Activated naive CD4-positive, alpha-beta T cell treated with anti-CD3 and anti-CD28 coated beads, Interleukin-2, amount 10 ng/mL, durations not matched to agents 7 days and 5 days (primary cell): Measurements from ENCODE around the gene CASQ2.

ENCODE experiments used
- CTCF ChIA-PET: fragments of 350-600 bp; sonication (Branson Sonifier 250); formaldehyde crosslinking; loops from one replicate; lab custom pipeline; 2021; ENCODE audit warnings: antibody characterized with exemption; lab: Charles Lee
- DNase-seq: peaks from one replicate; pipeline ENCODE4 v3.0.0-alpha.2; 2020
- H3K27ac Mint-ChIP-seq: one replicate; pipeline ENCODE4 v1.8.0; 2021; ENCODE audit warnings: mild to moderate bottlenecking, moderate library complexity, mixed read lengths
- H3K27me3 Mint-ChIP-seq: one replicate; pipeline ENCODE4 v1.8.0; 2021; ENCODE audit warnings: mild to moderate bottlenecking, mixed read lengths
- H3K36me3 Mint-ChIP-seq: one replicate; pipeline ENCODE4 v1.8.0; 2021; ENCODE audit warnings: mixed read lengths
- H3K4me1 Mint-ChIP-seq: one replicate; pipeline ENCODE4 v1.8.0; 2021; ENCODE audit warnings: mixed read lengths
- H3K4me3 Mint-ChIP-seq: one replicate; pipeline ENCODE4 v1.8.0; 2021; ENCODE audit warnings: mild to moderate bottlenecking, moderate library complexity, mixed read lengths
- H3K9me3 Mint-ChIP-seq: one replicate; pipeline ENCODE4 v1.8.0; 2021; ENCODE audit warnings: mixed read lengths

CASQ2 gene

DNA sequence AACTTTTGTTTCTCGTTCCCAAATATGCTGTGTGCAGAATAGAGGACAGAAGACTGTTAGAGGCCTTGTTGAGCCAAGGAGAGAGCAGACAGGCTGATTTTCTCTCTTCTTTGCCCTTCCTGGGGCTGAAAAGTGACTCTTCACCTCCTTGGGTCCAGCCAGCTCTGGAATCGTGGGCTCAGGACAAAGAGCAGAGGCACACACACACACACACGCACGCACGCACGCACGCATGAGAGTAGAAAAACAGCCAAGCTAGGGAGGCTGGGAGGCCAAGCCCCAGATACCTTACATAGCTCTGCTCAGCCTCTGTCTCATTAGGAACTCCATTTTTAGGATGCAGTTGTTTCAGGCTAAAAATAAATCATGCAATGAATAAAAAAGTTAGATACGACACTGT lies at the start of gene CASQ2:
TSS of gene CASQ2 (minus strand) at position 166 of the 400 bp plus-strand sequence. CDS start 173 bp downstream, outside the sequence.
- H3K27me3 Mint-ChIP-seq: peaks cover 20% of the 10 kb centered on the region
- no peak within 1 kb of the TSS for H3K27ac Mint-ChIP-seq
- CTCF ChIA-PET: interaction anchor here (2.0 kb wide), 1 partner anchor 161 kb away, joined by 7 read pairs; no protein-coding TSS in a partner anchor
- no peak for DNase-seq
- H3K4me1 Mint-ChIP-seq: no peaks in the 10 kb centered on the region
- H3K36me3 Mint-ChIP-seq: no peaks in the 10 kb centered on the region
- H3K9me3 Mint-ChIP-seq: no peaks in the 10 kb centered on the region
- H3K4me3 Mint-ChIP-seq: no peak within 1 kb of the TSS

- no peaks in the 10 kb centered on the region for H3K9me3 Mint-ChIP-seq
- H3K27me3 Mint-ChIP-seq: peaks cover 5% of the 10 kb centered on the region
- H3K27ac Mint-ChIP-seq: no peak overlapping the region
- DNase-seq: no peak
- no peaks in the 10 kb centered on the region for H3K36me3 Mint-ChIP-seq
- H3K4me3 Mint-ChIP-seq: no peak overlapping the region
- H3K4me1 Mint-ChIP-seq: no peaks in the 10 kb centered on the region
- CTCF ChIA-PET: no interaction called here
Measured at GRCh38 chr1:115815694-115816093, 47.2 kb upstream of the CASQ2 start.

- H3K36me3 Mint-ChIP-seq: no peaks in the 10 kb centered on the region
- no peaks in the 10 kb centered on the region for H3K4me1 Mint-ChIP-seq
- H3K9me3 Mint-ChIP-seq: no peaks in the 10 kb centered on the region
- no peak overlapping the region for H3K4me3 Mint-ChIP-seq
- H3K27ac Mint-ChIP-seq: no peak overlapping the region
- CTCF ChIA-PET: no interaction called here
- H3K27me3 Mint-ChIP-seq: peaks cover 5% of the 10 kb centered on the region
- no peak for DNase-seq
Measured at GRCh38 chr1:115814685-115815398, 46.3 kb upstream of the CASQ2 start.

DNA sequence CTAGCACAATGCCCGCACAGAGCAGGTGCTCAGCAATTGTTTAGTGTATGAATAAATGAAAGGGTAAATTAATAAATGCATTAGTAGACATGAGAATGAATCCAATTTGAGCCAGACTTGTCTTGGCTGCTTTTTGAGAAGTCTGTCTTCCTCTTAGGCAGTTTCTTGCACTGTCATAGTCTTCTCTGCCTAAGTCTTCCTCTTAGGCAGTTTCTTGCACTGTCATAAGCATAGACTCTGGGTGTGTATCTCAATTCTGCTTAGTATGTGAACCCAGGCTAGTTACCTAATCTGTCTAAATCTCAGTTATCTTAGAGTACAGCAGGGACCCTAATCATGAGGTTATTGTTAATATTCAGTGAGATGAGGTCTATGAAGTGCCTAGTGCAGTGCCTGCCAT lies 45.2 kb upstream of the CASQ2 start:
- CTCF ChIA-PET: no interaction called here
- no peak overlapping the region for H3K27ac Mint-ChIP-seq
- no peaks in the 10 kb centered on the region for H3K9me3 Mint-ChIP-seq
- no peaks in the 10 kb centered on the region for H3K4me1 Mint-ChIP-seq
- H3K36me3 Mint-ChIP-seq: no peaks in the 10 kb centered on the region
- no peak for DNase-seq
- H3K27me3 Mint-ChIP-seq: peaks cover 5% of the 10 kb centered on the region
- H3K4me3 Mint-ChIP-seq: no peak overlapping the region

DNA sequence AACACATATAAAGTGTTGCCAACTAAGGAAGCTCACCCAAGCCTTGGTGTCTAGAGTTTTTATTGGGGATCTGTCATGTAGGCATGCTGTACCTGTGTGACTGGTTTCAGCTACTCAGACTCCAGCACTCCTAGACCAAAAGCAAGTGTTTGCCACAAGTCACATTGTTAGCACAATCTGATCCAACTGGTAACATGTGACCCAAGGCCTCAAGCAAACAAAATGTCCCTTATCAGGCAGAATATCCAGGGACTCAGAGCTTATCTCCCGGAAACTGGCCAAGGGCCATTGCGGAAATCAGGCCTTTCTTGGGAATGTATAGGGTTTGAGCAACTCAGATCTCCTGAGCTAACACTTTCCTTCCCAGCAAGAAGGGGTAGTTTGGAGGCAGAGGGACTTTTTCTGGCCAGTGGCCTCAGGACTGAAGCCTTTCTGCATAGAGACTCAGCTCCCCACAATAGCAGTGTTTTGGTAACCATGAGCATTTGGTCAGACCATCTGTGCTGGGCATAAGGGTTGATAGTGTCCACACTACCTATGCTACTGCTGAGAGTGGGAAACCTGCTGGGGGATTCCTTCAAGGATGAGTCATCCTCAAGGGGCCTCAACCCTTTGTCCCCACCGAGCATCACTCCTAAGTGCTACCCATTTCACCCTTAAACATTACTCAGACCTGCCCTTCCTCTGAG lies 42.8 kb upstream of the CASQ2 start:
- Mint-ChIP-seq H3K9me3 (no peaks in the 10 kb centered on the region), H3K27me3 (peaks cover 5% of the 10 kb centered on the region), H3K27ac (no peak overlapping the region), H3K4me1 (no peaks in the 10 kb centered on the region), H3K4me3 (no peak overlapping the region), H3K36me3 (no peaks in the 10 kb centered on the region)
- no peak for DNase-seq
- CTCF ChIA-PET: interaction anchor here (1.0 to 1.9 kb wide), 2 partner anchors 170 to 209 kb away, joined by 3 to 17 read pairs; no protein-coding TSS in a partner anchor

DNA sequence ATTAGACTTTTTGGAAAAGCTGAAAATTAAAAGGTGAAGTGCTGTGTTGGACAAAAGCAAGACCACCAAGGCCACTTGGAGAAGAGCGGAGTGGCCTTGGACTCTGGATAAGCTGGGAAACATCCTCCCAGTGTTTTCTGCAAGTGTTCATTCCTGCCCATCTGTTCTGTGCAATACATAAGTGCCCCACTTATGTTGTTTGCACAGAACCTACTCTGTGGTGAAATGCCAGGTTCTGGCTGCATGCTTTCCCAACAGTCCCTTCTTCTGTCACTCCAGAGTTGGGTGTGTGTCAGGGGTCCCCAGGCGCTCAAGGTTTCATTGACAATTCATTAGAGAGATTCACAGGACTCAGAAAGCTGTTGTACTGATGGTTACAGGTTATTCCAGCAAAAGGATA lies 42.1 kb upstream of the CASQ2 start:
- CTCF ChIA-PET: interaction anchor here (1.0 to 1.9 kb wide), 2 partner anchors 171 to 210 kb away, joined by 3 to 17 read pairs; no protein-coding TSS in a partner anchor
- Mint-ChIP-seq H3K27me3 (peaks cover 8% of the 10 kb centered on the region), H3K4me1 (no peaks in the 10 kb centered on the region), H3K36me3 (no peaks in the 10 kb centered on the region), H3K9me3 (no peaks in the 10 kb centered on the region), H3K4me3 (no peak overlapping the region), H3K27ac (no peak overlapping the region)
- DNase-seq: no peak

DNA sequence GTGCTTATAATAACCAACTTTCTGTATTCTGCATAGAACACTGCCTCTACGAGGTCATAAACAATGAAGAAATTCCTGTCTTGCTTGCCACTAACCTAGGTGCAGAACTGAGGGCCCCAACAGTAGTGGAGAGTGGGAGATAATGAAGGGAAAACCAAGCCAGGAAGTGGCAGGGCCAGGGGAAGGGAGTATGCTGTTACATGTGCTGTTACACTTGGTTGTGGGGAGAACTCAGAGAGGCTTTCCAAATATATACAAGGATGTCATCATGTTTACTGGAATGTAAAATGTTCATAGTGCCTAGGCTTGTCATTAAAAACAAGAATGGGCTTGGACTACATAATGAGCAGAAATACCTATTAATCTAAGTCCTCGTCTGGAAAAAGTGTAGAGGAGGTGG lies 41.3 kb upstream of the CASQ2 start:
- CTCF ChIA-PET: interaction anchor here (0.7 to 1.9 kb wide), 3 partner anchors 171 to 211 kb away, joined by 3 to 17 read pairs (median 3); no protein-coding TSS in a partner anchor
- Mint-ChIP-seq H3K27me3 (peaks cover 12% of the 10 kb centered on the region), H3K4me3 (no peak overlapping the region), H3K27ac (no peak overlapping the region), H3K9me3 (no peaks in the 10 kb centered on the region), H3K36me3 (no peaks in the 10 kb centered on the region), H3K4me1 (no peaks in the 10 kb centered on the region)
- no peak for DNase-seq

DNA sequence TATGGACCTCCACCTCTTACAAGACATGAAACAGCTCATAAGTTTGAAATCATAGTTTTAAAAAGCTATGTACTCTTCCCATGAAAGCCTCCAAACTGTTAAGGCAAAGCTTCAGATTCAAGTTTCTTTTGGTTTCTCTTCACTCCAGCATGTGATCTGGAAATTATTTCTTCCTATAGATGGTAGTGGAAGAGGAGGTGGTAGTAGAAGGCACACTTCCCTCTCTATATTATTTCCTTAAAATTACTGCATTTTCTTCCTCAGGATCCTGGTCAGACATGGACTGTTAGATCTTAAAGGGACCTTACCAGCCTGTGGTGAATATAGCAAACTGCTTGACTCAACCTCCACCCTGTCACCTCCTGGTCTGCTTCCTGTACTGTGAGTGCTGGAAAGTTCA lies 40.6 kb upstream of the CASQ2 start:
- H3K4me3 Mint-ChIP-seq: no peak overlapping the region
- no peaks in the 10 kb centered on the region for H3K4me1 Mint-ChIP-seq
- H3K27ac Mint-ChIP-seq: no peak overlapping the region
- DNase-seq: no peak
- peaks cover 12% of the 10 kb centered on the region for H3K27me3 Mint-ChIP-seq
- H3K36me3 Mint-ChIP-seq: no peaks in the 10 kb centered on the region
- CTCF ChIA-PET: interaction anchor here (1.0 kb wide), 1 partner anchor 212 kb away, joined by 3 read pairs; no protein-coding TSS in a partner anchor
- H3K9me3 Mint-ChIP-seq: no peaks in the 10 kb centered on the region

- peaks cover 14% of the 10 kb centered on the region for H3K27me3 Mint-ChIP-seq
- no peak overlapping the region for H3K4me3 Mint-ChIP-seq
- H3K36me3 Mint-ChIP-seq: no peaks in the 10 kb centered on the region
- H3K4me1 Mint-ChIP-seq: no peaks in the 10 kb centered on the region
- DNase-seq: peak; percentile 64
- H3K9me3 Mint-ChIP-seq: no peaks in the 10 kb centered on the region
- CTCF ChIA-PET: interaction anchor here (0.8 to 1.1 kb wide), 5 partner anchors 18 to 213 kb away, joined by 3 to 12 read pairs (median 4); no protein-coding TSS in a partner anchor
- H3K27ac Mint-ChIP-seq: no peak overlapping the region
Measured at GRCh38 chr1:115807723-115808122, 39.2 kb upstream of the CASQ2 start.

- H3K4me3 Mint-ChIP-seq: no peak overlapping the region
- H3K9me3 Mint-ChIP-seq: no peaks in the 10 kb centered on the region
- no peaks in the 10 kb centered on the region for H3K4me1 Mint-ChIP-seq
- H3K36me3 Mint-ChIP-seq: no peaks in the 10 kb centered on the region
- DNase-seq: no peak
- CTCF ChIA-PET: interaction anchor here (1.3 to 1.4 kb wide), 2 partner anchors 176 to 215 kb away, joined by 4 to 9 read pairs; no protein-coding TSS in a partner anchor
- no peak overlapping the region for H3K27ac Mint-ChIP-seq
- H3K27me3 Mint-ChIP-seq: peaks cover 9% of the 10 kb centered on the region
Measured at GRCh38 chr1:115805597-115805996, 37.1 kb upstream of the CASQ2 start.

DNA sequence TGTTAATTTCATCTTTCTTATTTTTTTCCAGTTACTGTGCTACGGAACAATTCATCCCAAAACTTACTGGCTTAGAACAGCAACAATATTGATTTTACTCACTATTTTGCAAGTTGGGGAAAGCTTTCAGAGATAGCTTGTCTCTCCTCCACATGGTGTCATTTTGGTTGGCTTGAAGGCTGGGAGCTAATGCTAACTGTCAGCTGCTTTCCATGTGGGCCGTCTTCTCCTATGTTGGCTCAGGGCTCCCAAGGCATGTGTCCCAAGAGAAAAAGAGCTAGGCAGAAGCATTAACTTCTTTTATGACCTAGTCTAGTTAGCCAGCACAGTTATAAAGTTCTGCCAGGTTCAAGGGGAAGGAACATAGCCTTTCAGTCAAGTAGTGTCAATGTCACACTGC lies 33.9 kb upstream of the CASQ2 start:
- CTCF ChIA-PET: interaction anchor here (2.1 kb wide), 1 partner anchor 218 kb away, joined by 6 read pairs; no protein-coding TSS in a partner anchor
- Mint-ChIP-seq H3K4me3 (no peak overlapping the region), H3K9me3 (no peaks in the 10 kb centered on the region), H3K27ac (no peak overlapping the region), H3K4me1 (no peaks in the 10 kb centered on the region), H3K36me3 (no peaks in the 10 kb centered on the region), H3K27me3 (peaks cover 9% of the 10 kb centered on the region)
- no peak for DNase-seq

GRCh38 chr1:115797486-115797885 lies 29.0 kb upstream of the CASQ2 start:
- CTCF ChIA-PET: no interaction called here
- Mint-ChIP-seq H3K27me3 (peaks cover 10% of the 10 kb centered on the region), H3K4me1 (no peaks in the 10 kb centered on the region), H3K4me3 (no peak overlapping the region), H3K36me3 (no peaks in the 10 kb centered on the region), H3K9me3 (no peaks in the 10 kb centered on the region), H3K27ac (no peak overlapping the region)
- DNase-seq: no peak

- no peaks in the 10 kb centered on the region for H3K9me3 Mint-ChIP-seq
- no peak overlapping the region for H3K4me3 Mint-ChIP-seq
- H3K27ac Mint-ChIP-seq: no peak overlapping the region
- no peak for DNase-seq
- H3K27me3 Mint-ChIP-seq: peaks cover 10% of the 10 kb centered on the region
- no peaks in the 10 kb centered on the region for H3K4me1 Mint-ChIP-seq
- CTCF ChIA-PET: no interaction called here
- H3K36me3 Mint-ChIP-seq: no peaks in the 10 kb centered on the region
Measured at GRCh38 chr1:115796897-115797296, 28.4 kb upstream of the CASQ2 start.

DNA sequence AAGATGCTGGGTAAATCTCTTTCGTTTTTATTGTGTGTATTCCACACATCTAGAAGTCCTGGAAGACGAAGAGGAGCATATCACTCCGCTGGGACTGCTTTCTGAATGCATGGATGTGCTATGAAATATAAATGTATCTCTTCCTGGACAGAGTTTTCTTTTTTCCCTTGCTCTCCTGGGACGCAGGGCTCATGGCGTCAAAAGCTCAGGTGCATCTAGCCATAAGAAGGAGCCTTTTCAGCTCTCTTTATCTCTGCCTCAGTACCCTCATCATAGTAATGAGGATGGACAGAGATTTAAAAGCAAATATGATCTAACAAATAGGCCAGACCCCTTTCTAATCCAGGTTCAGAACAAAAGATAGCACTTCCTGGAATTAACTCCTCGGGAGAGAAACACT lies 27.5 kb upstream of the CASQ2 start:
- peaks cover 10% of the 10 kb centered on the region for H3K27me3 Mint-ChIP-seq
- H3K36me3 Mint-ChIP-seq: no peaks in the 10 kb centered on the region
- no peak overlapping the region for H3K27ac Mint-ChIP-seq
- DNase-seq: no peak
- H3K4me3 Mint-ChIP-seq: no peak overlapping the region
- H3K9me3 Mint-ChIP-seq: no peaks in the 10 kb centered on the region
- H3K4me1 Mint-ChIP-seq: no peaks in the 10 kb centered on the region
- CTCF ChIA-PET: no interaction called here
